Activated CD8-positive, alpha-beta memory T cell treated with anti-CD3 and anti-CD28 coated beads, Interleukin-2, amount 50 U/mL, for 1 hour (primary cell): Measurements from ENCODE around the gene DPF1.
"Not testable (repeated sequence)": the region's sequence is repeated elsewhere in the genome, so short reads cannot be mapped to it uniquely, and the experiment has no call there.

ENCODE experiments used
- DNase-seq: peaks from one replicate; pipeline ENCODE4 v3.0.0-alpha.2; 2020; ENCODE audit errors: extremely low read depth

Gene DPF1

GRCh38 chr19:38250821-38251563, 27.0 kb upstream of the DPF1 start:
- DNase-seq = no peak

GRCh38 chr19:38250428-38250820, 26.4 kb upstream of the DPF1 start:
- no peak for DNase-seq

GRCh38 chr19:38248421-38248820, 24.4 kb upstream of the DPF1 start:
- DNase-seq = no peak

- no peak for DNase-seq
These were observed 23.8 kb upstream of the DPF1 start for GRCh38 chr19:38247734-38248268.

- no peak for DNase-seq
These were observed 23.1 kb upstream of the DPF1 start for GRCh38 chr19:38247126-38247525.

GRCh38 chr19:38245826-38246498, 21.9 kb upstream of the DPF1 start:
- DNase-seq = no peak

GRCh38 chr19:38243279-38243673, 19.3 kb upstream of the DPF1 start:
- no peak for DNase-seq

GRCh38 chr19:38239816-38240215, 15.8 kb upstream of the DPF1 start:
- DNase-seq = no peak

GRCh38 chr19:38234615-38235014, 10.6 kb upstream of the DPF1 start:
- no peak for DNase-seq

- DNase-seq = no peak
These were observed 9.8 kb upstream of the DPF1 start for GRCh38 chr19:38233740-38234251.

GRCh38 chr19:38231918-38232317, 7.9 kb upstream of the DPF1 start:
- DNase-seq = no peak

- DNase-seq = not testable (repeated sequence)
These were observed 6.6 kb upstream of the DPF1 start for GRCh38 chr19:38230506-38231133.

- no peak for DNase-seq
These were observed 5.6 kb upstream of the DPF1 start for GRCh38 chr19:38229585-38230073.

- DNase-seq = no peak
These were observed 4.7 kb upstream of the DPF1 start for GRCh38 chr19:38228491-38229439.

GRCh38 chr19:38228005-38228377, 4.0 kb upstream of the DPF1 start:
- no peak for DNase-seq

GRCh38 chr19:38227287-38228004, 3.4 kb upstream of the DPF1 start:
- no peak for DNase-seq

GRCh38 chr19:38224863-38225218, 819 bp upstream of the DPF1 start:
- not testable (repeated sequence) for DNase-seq

GRCh38 chr19:38223617-38224013, 407 bp downstream of the DPF1 start:
- no peak for DNase-seq

GRCh38 chr19:38223119-38223523, 901 bp downstream of the DPF1 start:
- DNase-seq = no peak

GRCh38 chr19:38221919-38222830, 1.8 kb downstream of the DPF1 start:
- DNase-seq = no peak
